Measurements from ENCODE around the gene INTS15.
"Not testable (repeated sequence)": the region's sequence is repeated elsewhere in the genome, so short reads cannot be mapped to it uniquely, and the experiment has no call there.

INTS15 gene

GRCh38 chr7:6619961-6620360 lies 30.1 kb downstream of the INTS15 start:
- DNase-seq = no peak

DNA sequence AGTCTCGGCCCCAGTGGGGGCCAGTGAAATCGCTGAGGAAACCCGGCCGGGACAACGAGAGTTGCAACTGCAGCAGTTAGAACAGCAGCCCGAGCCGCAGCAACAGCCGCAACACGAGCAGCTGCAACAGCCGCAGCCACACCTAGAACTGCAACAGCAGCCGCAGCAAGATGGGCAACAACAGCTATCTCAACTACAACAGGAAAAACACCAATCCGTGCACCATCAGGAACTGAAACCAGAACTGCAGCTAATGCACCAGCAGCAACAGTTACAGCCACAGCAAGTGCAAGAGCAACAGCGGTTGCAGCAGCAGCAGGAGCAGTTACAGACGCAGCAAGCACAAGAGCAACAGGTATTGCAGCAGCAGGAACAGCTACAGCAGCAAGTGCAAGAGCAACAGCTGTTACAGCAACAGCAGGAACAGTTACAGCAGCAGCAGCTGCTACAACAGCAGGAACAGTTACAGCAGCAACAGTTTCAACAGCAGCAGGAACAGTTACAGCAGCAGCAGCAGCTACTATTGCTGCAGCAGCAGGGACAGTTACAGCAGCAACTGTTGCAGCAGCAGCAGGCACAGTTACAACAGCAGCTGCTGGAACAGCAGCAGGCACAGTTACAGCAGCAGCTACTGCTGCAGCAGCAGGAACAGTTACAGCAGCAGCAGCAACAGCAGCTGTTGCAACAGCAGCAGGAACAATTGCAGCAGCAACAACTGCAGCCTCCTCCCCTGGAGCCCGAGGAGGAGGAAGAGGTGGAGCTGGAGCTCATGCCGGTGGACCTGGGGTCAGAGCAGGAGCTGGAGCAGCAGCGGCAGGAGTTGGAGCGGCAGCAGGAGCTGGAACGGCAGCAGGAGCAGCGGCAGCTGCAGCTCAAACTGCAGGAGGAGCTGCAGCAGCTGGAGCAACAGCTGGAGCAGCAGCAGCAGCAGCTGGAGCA lies 31.6 kb downstream of the INTS15 start:
- DNase-seq = no peak

GRCh38 chr7:6622134-6622710 lies 32.4 kb downstream of the INTS15 start:
- no peak for DNase-seq

- no peak for DNase-seq
These were observed 33.9 kb downstream of the INTS15 start for GRCh38 chr7:6623589-6624245.

DNA sequence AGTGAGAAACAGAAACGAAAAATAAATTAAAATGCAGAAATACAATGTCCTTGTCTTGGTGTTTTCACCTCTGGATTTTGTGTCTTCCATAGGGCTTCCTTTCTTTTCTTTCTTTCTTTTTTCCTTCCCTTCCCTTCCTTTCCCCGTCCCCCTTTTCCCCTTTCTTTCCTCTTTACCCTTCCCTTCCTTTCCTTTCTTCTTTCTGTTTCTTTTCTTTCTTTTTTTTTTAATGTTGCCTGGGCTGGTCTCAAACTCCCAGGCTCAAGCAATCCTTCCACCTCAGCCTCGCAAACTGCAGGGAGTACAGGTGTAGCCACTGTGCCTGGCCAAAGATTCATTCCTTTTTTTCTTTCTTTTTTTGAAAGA lies 34.4 kb downstream of the INTS15 start:
- no peak for DNase-seq

GRCh38 chr7:6628045-6628444 lies 38.2 kb downstream of the INTS15 start:
- no peak for DNase-seq

GRCh38 chr7:6630007-6630849 lies 40.4 kb downstream of the INTS15 start:
- no peak for DNase-seq

GRCh38 chr7:6631605-6632004 lies 41.8 kb downstream of the INTS15 start:
- DNase-seq = no peak

DNA sequence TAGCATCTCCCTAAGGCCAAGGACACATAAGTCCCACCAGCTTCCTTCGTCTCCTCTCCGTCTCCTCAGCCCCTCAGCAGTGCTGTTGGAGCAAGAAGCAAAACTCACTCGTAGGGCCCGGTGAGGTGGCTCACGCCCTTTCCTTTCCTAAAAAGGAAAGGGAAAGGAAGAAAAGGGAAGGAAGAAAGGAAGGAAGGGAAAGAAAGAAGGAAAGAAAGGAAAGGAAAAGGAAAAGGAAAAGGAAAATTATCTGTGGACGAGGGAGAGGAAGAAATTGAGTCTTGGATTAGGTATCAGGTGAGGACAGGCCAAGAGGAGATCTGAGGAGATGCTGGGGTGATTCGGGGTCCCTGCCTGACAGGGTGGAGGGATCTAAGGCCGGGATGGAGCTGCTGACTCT lies 44.2 kb downstream of the INTS15 start:
- no peak for DNase-seq

DNA sequence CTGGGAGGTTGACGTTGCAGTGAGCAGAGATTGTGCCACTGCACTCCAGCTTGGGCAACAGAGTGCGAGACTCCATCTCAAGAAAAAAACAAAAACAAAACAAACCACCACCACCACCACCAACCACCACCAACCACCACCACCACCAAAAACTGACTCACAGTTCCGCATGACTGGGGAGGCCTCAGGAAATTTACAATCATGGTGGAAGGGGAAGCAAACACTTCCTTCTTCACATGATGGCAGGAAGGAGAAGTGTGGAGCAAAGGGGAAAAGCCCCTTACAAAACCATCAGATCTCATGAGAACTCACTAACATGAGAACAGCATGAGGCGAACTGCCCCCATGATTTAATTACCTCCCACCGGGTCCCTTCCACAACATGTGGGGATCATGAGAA lies 45.1 kb downstream of the INTS15 start:
- not testable (repeated sequence) for DNase-seq

GRCh38 chr7:6636741-6637543 lies 47.1 kb downstream of the INTS15 start, which contains the start of gene ZNF316:
Gene ZNF316, plus strand, starts transcription at chr7:6637318. Its CDS starts 5,092 bp downstream, at chr7:6642410.
- DNase-seq = peak; percentile 44

DNA sequence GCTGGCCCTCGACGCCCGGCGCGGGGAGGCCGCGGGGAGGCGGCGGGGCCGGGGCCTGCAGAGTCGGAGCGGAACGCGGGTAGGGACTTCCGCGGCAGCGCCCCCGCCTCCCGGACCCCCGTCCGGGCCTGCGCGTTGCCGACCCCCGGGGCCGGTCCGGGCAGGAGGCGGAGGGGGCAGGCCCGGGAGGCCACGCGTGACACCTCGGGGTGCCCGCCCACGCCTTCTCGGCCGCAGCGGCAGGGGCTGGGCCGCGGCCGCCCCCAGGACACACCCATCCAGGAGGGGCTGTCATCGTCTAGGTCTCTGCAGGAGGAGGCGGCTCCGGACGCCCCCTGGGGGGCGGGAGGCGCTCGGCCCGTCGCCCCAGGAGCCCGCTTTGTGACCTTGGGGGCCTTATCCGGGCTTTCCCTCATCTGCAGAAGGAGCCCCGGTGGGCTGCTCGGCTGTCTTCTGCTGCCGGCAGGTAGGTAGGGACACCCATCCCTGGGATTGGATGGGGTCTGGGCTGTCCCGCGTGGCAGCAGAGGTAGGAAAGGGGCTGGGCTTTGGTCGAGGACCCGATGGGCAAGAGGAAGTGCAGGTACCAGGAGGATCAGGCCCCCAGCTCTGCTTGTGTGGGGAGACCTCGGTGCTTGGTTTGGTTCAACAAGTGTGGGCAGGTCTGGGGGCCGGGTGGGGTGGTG lies 47.9 kb downstream of the INTS15 start:
- DNase-seq = peak; percentile 37

DNA sequence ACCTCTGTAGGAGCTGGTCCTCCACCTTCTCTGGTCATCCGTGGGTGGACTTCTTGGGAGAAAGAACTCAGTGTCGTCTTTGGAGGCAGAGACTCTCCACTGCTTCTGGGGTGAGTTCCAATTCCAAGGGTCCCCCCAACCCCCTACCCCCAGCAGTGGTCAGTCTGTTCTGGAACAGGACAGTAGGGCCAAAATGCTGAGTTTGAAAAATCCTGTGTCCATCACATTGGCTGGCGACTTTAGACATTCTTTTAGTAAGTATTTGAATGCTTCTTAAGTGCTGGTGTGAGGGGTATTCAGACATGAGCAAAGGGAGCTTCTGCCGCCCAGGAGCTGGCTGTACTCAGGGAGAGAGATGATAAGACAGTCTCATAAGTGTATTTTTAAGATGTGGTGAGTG lies 49.2 kb downstream of the INTS15 start:
- no peak for DNase-seq

DNA sequence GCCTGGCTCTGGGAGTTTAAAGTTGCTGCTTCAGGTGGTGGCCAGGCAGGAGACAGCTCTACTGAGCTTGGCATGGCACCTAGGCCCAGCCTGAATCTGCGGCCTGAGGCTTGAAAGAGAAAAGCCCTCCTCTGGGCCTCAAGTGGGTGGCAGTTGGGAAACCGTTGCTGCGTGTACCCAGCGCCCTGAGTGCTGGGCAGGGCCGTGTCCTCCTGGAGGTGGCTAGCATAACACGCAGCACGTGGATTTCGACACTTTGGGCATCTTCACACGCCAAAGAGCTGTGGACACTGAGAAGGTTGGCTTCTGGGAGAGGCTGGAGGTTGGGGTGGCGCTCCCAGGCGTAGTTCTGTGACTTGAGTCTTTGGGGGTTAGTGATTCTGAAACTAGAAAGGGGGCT lies 49.8 kb downstream of the INTS15 start:
- DNase-seq = no peak

- DNase-seq = no peak
These were observed 50.5 kb downstream of the INTS15 start for GRCh38 chr7:6640246-6640721.

- DNase-seq = no peak
These were observed 51.6 kb downstream of the INTS15 start for GRCh38 chr7:6641305-6642035.

DNA sequence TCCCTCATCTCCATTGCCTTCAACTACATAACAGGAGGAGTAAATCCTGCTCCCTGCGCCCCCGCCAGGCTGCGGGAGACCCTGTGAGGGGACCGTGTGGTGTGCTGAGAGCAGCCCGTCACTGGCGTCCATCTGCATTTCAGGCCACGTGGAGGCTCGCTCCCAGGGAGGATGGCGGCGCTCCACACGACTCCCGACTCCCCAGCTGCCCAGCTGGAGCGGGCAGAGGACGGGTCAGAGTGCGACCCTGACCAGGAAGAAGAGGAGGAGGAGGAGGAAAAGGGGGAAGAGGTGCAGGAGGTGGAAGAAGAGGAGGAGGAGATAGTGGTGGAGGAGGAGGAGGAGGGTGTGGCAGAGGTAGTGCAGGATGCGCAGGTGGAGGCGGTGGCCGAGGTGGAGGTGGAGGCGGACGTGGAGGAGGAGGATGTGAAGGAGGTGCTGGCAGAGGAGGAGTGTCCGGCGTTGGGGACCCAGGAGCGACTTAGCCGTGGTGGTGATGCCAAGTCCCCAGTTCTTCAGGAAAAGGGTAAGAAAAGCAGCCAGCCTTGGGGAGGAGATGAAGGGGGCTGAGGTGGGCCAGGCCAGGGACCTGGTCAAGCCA lies 52.5 kb downstream of the INTS15 start:
- DNase-seq = no peak

DNA sequence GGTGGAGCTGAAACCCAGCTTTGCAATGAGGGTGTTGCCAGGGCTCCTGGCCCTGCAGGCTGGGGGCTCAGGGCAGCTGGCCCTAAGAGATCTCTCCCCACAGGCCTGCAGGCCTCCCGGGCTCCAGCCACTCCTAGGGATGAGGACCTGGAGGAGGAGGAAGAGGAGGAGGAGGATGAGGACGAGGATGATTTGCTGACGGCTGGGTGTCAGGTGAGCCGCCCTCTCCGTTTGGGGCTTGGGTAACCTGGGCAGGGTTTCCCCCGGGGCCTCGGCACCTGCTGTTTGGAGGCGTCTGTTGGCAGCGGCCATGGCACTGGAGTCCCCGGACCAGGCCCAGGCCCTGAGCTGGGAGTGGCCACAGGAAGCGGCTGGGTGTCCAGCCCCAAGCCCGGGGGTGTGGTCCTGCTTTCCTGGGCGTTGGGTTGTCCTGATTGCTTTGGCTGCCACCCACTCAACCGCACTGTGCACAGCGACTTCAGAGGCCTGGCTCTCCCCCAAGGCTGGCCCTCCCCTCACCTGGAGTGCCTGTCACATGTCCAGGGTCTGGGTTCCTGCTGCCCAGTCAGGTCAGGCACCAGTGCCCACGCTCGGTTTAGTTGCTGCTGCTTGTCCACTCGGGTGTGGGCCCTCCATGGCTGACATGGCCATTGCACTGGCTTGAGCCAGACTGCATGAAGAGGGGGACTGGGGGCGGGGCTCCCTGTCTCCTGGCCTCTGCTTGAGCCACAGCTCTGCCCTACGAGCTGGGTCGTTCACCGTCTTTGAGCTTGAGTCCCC lies 53.2 kb downstream of the INTS15 start:
- no peak for DNase-seq

- no peak for DNase-seq
These were observed 54.2 kb downstream of the INTS15 start for GRCh38 chr7:6643915-6644625.

Measured in activated effector memory CD4-positive, alpha-beta T cell treated with Interleukin-2 at 50 U/mL for 16 hours (primary cell).